Thyroid gland (tissue), 4 donors: ENCODE results near the gene ACSL3. TPM values are rescaled to one million over a fixed set of nuclear protein-coding genes. Genes with fewer than 3 reads are reported as not detected.

Source experiments
- DNase-seq, 2 donors: peaks; one replicate each; pipeline ENCODE4 v3.0.0-alpha.2; 2019
- H3K27ac ChIP-seq, 3 donors: fragments of 200-600 bp; sonication (generic); 1 replicate in 2 of 3; 2 replicates in 1 of 3; pipeline ENCODE4 v1.5.1; 2016 to 2019; ENCODE audit warnings: mild to moderate bottlenecking in 1 of 3, moderate library complexity in 1 of 3
- H3K27me3 ChIP-seq: fragments of 200-600 bp; sonication (generic); one replicate; pipeline ENCODE4 v1.5.1; 2019
- H3K36me3 ChIP-seq, 2 donors: fragments of 200-600 bp; sonication (generic); one replicate each; pipeline ENCODE4 v1.5.1; 2016 to 2019
- H3K4me1 ChIP-seq, 2 donors: fragments of 200-600 bp; sonication (generic); one replicate each; pipeline ENCODE4 v1.5.1; 2017 to 2019
- H3K4me3 ChIP-seq, 3 donors: fragments of 200-600 bp; sonication (generic); replicated peaks in 1 of 3; 1 replicate in 2 of 3; 2 replicates in 1 of 3; pipeline ENCODE4 v1.5.1; 2016; ENCODE audit warnings: mild to moderate bottlenecking in 1 of 3
- H3K9me3 ChIP-seq: fragments of 200-600 bp; sonication (generic); one replicate; pipeline ENCODE4 v1.5.1; 2017
- CTCF ChIP-seq, 6 experiments: fragments of 200-600 bp in 3 of 6; fragments of 450-650 bp in 3 of 6; sonication (generic) in 3 of 6; IDR thresholded peaks; one replicate each; pipeline ENCODE4 v1.5.1; 2016 to 2019; ENCODE audit warnings: antibody characterized with exemption in 6 of 6, mild to moderate bottlenecking in 2 of 6, inconsistent platforms in 1 of 6, moderate library complexity in 1 of 6
- POLR2A ChIP-seq, 2 donors: fragments of 450-650 bp; IDR thresholded peaks; one replicate each; pipeline ENCODE4 v1.6.1; 2017; ENCODE audit warnings: antibody characterized with exemption in 2 of 2, mild to moderate bottlenecking in 2 of 2, moderate library complexity in 1 of 2
- WGBS, 2 donors: methylation state at CpG; one replicate each; pipeline ENCODE4 v1.1.5; 2017; 5-methylcytosine and 5-hydroxymethylcytosine counted together
- intact Hi-C: fragments of 100-400 bp; cut with DNase I; formaldehyde crosslinking; loops from one replicate; pipeline ENCODE4 v1.15.1; 2023
- total RNA-seq, 4 donors: library from RNA; depleted of rRNA; stranded (reverse); fragments of >200 nt; gene quantifications; one replicate each; pipeline ENCODE4 v1.2.3, GENCODE V29; 2016

Gene ACSL3
- total RNA-seq, 4 donors from 2014 or later, result 62.0 to 85.8 (median 76.6) TPM

- Histone ChIP-seq H3K27me3 (no peaks in the 10 kb centered on the region), H3K9me3 (no peaks in the 10 kb centered on the region), H3K36me3 (no peaks in the 10 kb centered on the region), H3K4me1 (peaks cover 11 to 18% of the 10 kb centered on the region in 2 donors), H3K27ac (no peak overlapping the region), H3K4me3 (no peak overlapping the region)
- 96% methylated on average over 4 of the region's 4 CpGs for WGBS, 2 donors
- DNase-seq, result no peak
- intact Hi-C loops, result no loop called here
- TF ChIP-seq POLR2A (IDR thresholded peaks at IDR 0.05) (no peak), CTCF (IDR thresholded peaks at IDR 0.05) (no peak)
Observed at GRCh38 chr2:222872551-222872950, 11.7 kb downstream of the ACSL3 start.

GRCh38 chr2:222875482-222875881, 14.6 kb downstream of the ACSL3 start:
- intact Hi-C loops, result no loop called here
- no peaks in the 10 kb centered on the region for H3K27me3 ChIP-seq
- no peak overlapping the region for H3K4me3 ChIP-seq
- H3K27ac ChIP-seq, result no peak overlapping the region
- H3K36me3 ChIP-seq, result no peaks in the 10 kb centered on the region
- no peak for DNase-seq
- WGBS, 2 donors, result 96 to 97% methylated on average over 3 of the region's 3 CpGs
- no peaks in the 10 kb centered on the region for H3K9me3 ChIP-seq
- TF ChIP-seq CTCF (IDR thresholded peaks at IDR 0.05) (no peak), POLR2A (IDR thresholded peaks at IDR 0.05) (no peak)
- peaks cover 4 to 14% of the 10 kb centered on the region in 2 donors for H3K4me1 ChIP-seq

- Histone ChIP-seq H3K9me3 (no peaks in the 10 kb centered on the region), H3K36me3 (no peaks in the 10 kb centered on the region), H3K4me3 (no peak overlapping the region), H3K27me3 (no peaks in the 10 kb centered on the region), H3K4me1 (peaks cover 0 to 7% of the 10 kb centered on the region in 2 donors), H3K27ac (no peak overlapping the region)
- intact Hi-C loops, result no loop called here
- no peak for TF ChIP-seq CTCF (IDR thresholded peaks at IDR 0.05)
- TF ChIP-seq POLR2A (IDR thresholded peaks at IDR 0.05), result no peak
- DNase-seq, result no peak
Observed at GRCh38 chr2:222876947-222877346, 16.1 kb downstream of the ACSL3 start.

- no peaks in the 10 kb centered on the region for H3K36me3 ChIP-seq
- no peaks in the 10 kb centered on the region for H3K27me3 ChIP-seq
- 92 to 97% methylated on average over 2 of the region's 2 CpGs for WGBS, 2 donors
- H3K9me3 ChIP-seq, result no peaks in the 10 kb centered on the region
- intact Hi-C loops, result no loop called here
- peaks cover 0 to 7% of the 10 kb centered on the region in 2 donors for H3K4me1 ChIP-seq
- DNase-seq, result no peak
- TF ChIP-seq CTCF (IDR thresholded peaks at IDR 0.05), result no peak
- no peak for TF ChIP-seq POLR2A (IDR thresholded peaks at IDR 0.05)
- no peak overlapping the region for H3K27ac ChIP-seq
- no peak overlapping the region for H3K4me3 ChIP-seq
Observed at GRCh38 chr2:222877556-222878300, 16.9 kb downstream of the ACSL3 start.

GRCh38 chr2:222878301-222878876, 17.6 kb downstream of the ACSL3 start:
- 93 to 97% methylated on average over 5 of the region's 5 CpGs for WGBS, 2 donors
- TF ChIP-seq POLR2A (IDR thresholded peaks at IDR 0.05), result no peak
- TF ChIP-seq CTCF (IDR thresholded peaks at IDR 0.05), result no peak
- DNase-seq, result no peak
- Histone ChIP-seq H3K4me1 (peaks cover 1 to 13% of the 10 kb centered on the region in 2 donors), H3K4me3 (no peak overlapping the region), H3K27me3 (no peaks in the 10 kb centered on the region), H3K9me3 (no peaks in the 10 kb centered on the region), H3K27ac (no peak overlapping the region), H3K36me3 (no peaks in the 10 kb centered on the region)
- intact Hi-C loops, result no loop called here
